Measurements from ENCODE around the gene MRPS30. TPM values are rescaled to one million over a fixed set of nuclear protein-coding genes. Genes with fewer than 3 reads are reported as not detected.

Gene MRPS30
- total and polyA plus RNA-seq, 2 experiments from 2014 or later = 86.1 to 156 TPM

DNA sequence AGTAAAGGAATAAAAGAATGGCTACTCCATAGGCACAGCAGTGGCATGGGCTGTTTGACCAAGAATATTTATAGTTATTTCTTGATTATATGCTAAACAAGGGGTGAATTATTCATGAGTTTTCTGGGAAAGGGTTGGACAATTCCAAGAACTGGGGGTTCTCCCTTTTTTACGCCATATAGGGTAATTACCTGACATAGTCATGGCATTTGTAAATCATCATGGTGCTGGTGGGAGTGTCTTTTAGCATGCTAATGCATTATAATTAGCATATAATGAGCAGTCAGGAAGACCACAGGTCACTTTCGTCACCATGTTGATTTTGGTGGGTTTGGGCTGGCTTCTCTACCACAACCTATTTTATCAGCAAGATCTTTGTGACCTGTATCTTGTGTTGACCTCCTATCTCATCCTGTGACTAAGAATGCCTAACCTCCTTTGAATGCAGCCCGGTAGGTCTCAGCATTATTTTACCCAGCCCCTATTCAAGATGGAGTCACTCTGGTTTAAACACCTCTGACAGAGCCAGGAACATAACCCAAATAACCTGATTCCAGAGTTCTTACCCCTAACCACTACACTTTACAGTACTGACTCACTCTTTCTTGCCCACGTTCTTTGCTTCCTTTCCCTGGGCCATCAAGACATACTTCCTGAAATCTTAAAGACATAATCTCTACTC lies 25.0 kb upstream of the MRPS30 start:
- H3K4me1 ChIP-seq (ENCODE audit: insufficient read depth) = no peaks in the 10 kb centered on the region
- Mint-ChIP-seq H3K4me1 (no peaks in the 10 kb centered on the region), H3K36me3 (ENCODE audit: low read depth) (peaks cover 42% of the 10 kb centered on the region), H3K9me3 (peaks cover 39% of the 10 kb centered on the region), H3K27me3 (ENCODE audit: insufficient read depth, low read depth, poor library complexity) (no peaks in the 10 kb centered on the region), H3K27ac (no peak overlapping the region), H3K4me3 (no peak overlapping the region)
- DNase-seq (ENCODE audit: low spot score) (no peak), ATAC-seq (no peak)
- TF ChIP-seq, protein P1, sequence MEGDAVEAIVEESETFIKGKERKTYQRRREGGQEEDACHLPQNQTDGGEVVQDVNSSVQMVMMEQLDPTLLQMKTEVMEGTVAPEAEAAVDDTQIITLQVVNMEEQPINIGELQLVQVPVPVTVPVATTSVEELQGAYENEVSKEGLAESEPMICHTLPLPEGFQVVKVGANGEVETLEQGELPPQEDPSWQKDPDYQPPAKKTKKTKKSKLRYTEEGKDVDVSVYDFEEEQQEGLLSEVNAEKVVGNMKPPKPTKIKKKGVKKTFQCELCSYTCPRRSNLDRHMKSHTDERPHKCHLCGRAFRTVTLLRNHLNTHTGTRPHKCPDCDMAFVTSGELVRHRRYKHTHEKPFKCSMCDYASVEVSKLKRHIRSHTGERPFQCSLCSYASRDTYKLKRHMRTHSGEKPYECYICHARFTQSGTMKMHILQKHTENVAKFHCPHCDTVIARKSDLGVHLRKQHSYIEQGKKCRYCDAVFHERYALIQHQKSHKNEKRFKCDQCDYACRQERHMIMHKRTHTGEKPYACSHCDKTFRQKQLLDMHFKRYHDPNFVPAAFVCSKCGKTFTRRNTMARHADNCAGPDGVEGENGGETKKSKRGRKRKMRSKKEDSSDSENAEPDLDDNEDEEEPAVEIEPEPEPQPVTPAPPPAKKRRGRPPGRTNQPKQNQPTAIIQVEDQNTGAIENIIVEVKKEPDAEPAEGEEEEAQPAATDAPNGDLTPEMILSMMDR (conservative IDR thresholded peaks at IDR 0.05; ENCODE audit: low read depth in 2 of 2) = no peak
- no peak overlapping the region for H3K27ac ChIP-seq (ENCODE audit: low read depth)
- no peaks in the 10 kb centered on the region for H3F3A ChIP-seq (replicated peaks; ENCODE audit: low read depth)
- H3K9me2 ChIP-seq (ENCODE audit: insufficient read depth) = no peaks in the 10 kb centered on the region
- H2AFZ ChIP-seq = no peak overlapping the region
- peaks cover 9% of the 10 kb centered on the region; the same call in 1 of the 2 replicates for H3K36me3 ChIP-seq (ENCODE audit: insufficient read depth)
- no peaks in the 10 kb centered on the region for H3K79me2 ChIP-seq (replicated peaks; ENCODE audit: insufficient read depth)
- no peaks in the 10 kb centered on the region for H3K27me3 ChIP-seq (ENCODE audit: insufficient read depth)
- H3K4me3 ChIP-seq = no peak overlapping the region
- H3K4me2 ChIP-seq = no peak overlapping the region
- H4K20me1 ChIP-seq (replicated peaks; ENCODE audit: insufficient read depth) = no peaks in the 10 kb centered on the region

DNA sequence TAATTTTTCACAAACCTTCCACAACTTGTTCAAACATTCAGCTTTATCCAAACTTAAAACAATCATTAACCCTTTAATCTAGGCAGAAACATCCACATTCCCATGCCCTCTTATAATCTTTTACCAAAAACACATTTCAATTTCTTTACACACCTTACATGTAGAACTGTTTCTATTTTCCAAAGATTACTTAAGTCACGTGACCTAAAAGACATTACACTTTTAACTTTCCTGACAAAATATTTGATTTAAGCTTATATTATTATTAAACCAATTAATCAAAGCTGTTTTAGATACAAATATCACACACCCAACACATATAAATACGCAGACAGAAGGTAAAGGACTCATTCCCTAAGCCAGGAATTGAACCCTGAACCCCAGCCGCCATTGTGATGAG lies 21.0 kb upstream of the MRPS30 start:
- Histone ChIP-seq H2AFZ (no peak overlapping the region), H3F3A (replicated peaks; ENCODE audit: low read depth) (no peaks in the 10 kb centered on the region), H3K79me2 (replicated peaks; ENCODE audit: insufficient read depth) (no peaks in the 10 kb centered on the region), H3K4me2 (no peak overlapping the region), H3K27ac (ENCODE audit: low read depth) (no peak overlapping the region), H4K20me1 (replicated peaks; ENCODE audit: insufficient read depth) (no peaks in the 10 kb centered on the region), H3K36me3 (ENCODE audit: insufficient read depth) (peaks cover 9% of the 10 kb centered on the region; the same call in 1 of the 2 replicates), H3K27me3 (ENCODE audit: insufficient read depth) (no peaks in the 10 kb centered on the region), H3K4me1 (ENCODE audit: insufficient read depth) (no peaks in the 10 kb centered on the region), H3K4me3 (no peak overlapping the region), H3K9me2 (ENCODE audit: insufficient read depth) (no peaks in the 10 kb centered on the region)
- TF ChIP-seq, protein P1 (conservative IDR thresholded peaks at IDR 0.05; ENCODE audit: low read depth in 2 of 2) = no peak
- TF ChIP-seq, protein P2, sequence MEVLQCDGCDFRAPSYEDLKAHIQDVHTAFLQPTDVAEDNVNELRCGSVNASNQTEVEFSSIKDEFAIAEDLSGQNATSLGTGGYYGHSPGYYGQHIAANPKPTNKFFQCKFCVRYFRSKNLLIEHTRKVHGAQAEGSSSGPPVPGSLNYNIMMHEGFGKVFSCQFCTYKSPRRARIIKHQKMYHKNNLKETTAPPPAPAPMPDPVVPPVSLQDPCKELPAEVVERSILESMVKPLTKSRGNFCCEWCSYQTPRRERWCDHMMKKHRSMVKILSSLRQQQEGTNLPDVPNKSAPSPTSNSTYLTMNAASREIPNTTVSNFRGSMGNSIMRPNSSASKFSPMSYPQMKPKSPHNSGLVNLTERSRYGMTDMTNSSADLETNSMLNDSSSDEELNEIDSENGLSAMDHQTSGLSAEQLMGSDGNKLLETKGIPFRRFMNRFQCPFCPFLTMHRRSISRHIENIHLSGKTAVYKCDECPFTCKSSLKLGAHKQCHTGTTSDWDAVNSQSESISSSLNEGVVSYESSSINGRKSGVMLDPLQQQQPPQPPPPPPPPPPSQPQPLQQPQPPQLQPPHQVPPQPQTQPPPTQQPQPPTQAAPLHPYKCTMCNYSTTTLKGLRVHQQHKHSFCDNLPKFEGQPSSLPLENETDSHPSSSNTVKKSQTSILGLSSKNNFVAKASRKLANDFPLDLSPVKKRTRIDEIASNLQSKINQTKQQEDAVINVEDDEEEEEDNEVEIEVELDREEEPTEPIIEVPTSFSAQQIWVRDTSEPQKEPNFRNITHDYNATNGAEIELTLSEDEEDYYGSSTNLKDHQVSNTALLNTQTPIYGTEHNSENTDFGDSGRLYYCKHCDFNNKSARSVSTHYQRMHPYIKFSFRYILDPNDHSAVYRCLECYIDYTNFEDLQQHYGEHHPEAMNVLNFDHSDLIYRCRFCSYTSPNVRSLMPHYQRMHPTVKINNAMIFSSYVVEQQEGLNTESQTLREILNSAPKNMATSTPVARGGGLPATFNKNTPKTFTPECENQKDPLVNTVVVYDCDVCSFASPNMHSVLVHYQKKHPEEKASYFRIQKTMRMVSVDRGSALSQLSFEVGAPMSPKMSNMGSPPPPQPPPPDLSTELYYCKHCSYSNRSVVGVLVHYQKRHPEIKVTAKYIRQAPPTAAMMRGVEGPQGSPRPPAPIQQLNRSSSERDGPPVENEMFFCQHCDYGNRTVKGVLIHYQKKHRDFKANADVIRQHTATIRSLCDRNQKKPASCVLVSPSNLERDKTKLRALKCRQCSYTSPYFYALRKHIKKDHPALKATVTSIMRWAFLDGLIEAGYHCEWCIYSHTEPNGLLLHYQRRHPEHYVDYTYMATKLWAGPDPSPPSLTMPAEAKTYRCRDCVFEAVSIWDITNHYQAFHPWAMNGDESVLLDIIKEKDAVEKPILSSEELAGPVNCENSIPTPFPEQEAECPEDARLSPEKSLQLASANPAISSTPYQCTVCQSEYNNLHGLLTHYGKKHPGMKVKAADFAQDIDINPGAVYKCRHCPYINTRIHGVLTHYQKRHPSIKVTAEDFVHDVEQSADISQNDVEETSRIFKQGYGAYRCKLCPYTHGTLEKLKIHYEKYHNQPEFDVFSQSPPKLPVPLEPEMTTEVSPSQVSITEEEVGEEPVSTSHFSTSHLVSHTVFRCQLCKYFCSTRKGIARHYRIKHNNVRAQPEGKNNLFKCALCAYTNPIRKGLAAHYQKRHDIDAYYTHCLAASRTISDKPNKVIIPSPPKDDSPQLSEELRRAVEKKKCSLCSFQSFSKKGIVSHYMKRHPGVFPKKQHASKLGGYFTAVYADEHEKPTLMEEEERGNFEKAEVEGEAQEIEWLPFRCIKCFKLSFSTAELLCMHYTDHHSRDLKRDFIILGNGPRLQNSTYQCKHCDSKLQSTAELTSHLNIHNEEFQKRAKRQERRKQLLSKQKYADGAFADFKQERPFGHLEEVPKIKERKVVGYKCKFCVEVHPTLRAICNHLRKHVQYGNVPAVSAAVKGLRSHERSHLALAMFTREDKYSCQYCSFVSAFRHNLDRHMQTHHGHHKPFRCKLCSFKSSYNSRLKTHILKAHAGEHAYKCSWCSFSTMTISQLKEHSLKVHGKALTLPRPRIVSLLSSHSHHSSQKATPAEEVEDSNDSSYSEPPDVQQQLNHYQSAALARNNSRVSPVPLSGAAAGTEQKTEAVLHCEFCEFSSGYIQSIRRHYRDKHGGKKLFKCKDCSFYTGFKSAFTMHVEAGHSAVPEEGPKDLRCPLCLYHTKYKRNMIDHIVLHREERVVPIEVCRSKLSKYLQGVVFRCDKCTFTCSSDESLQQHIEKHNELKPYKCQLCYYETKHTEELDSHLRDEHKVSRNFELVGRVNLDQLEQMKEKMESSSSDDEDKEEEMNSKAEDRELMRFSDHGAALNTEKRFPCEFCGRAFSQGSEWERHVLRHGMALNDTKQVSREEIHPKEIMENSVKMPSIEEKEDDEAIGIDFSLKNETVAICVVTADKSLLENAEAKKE (CRISPR knock-in tag; IDR thresholded peaks at IDR 0.05) = no peak
- TF ChIP-seq JUNB (IDR thresholded peaks at IDR 0.05; ENCODE audit: unreplicated experiment) = no peak
- no peak for TF ChIP-seq EZH2phosphoT487 (IDR thresholded peaks at IDR 0.05; ENCODE audit: unreplicated experiment)
- no peak for TF ChIP-seq STAT1 (IDR thresholded peaks at IDR 0.05; ENCODE audit: unreplicated experiment)
- DNase-seq (ENCODE audit: low spot score) (no peak), ATAC-seq (no peak)
- Mint-ChIP-seq H3K36me3 (ENCODE audit: low read depth) (peaks cover 67% of the 10 kb centered on the region), H3K27me3 (ENCODE audit: insufficient read depth, low read depth, poor library complexity) (no peaks in the 10 kb centered on the region), H3K4me1 (peaks cover 2% of the 10 kb centered on the region; the same call in 1 of the 3 replicates), H3K9me3 (peaks cover 70% of the 10 kb centered on the region), H3K4me3 (no peak overlapping the region), H3K27ac (no peak overlapping the region)
